Activated gamma-delta T cell (primary cell): ENCODE results near the gene MLANA.

Source experiments
- DNase-seq: peaks from one replicate; lab custom pipeline; 2025; lab: John Stamatoyannopoulos, UW

MLANA gene

DNA sequence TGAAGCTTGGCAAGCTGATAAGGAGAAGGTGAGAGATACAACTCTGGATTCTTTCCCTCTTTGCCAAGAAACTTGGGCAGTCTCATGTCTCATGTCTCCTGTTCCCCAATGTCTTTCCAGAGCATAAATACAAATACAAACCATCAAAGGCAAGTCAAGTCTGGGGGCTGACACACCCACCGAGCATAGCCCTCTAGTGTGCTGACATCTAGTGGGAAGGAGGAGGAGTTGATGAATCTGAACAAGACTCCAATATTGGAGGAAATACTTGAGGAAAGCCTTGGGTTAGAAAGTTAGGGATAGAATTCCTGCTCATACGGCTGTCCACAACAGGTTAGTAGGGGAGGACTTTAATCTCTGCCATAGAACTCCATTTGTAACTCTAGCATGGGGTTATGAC lies 8.6 kb downstream of the MLANA start:
- DNase-seq = no peak

DNA sequence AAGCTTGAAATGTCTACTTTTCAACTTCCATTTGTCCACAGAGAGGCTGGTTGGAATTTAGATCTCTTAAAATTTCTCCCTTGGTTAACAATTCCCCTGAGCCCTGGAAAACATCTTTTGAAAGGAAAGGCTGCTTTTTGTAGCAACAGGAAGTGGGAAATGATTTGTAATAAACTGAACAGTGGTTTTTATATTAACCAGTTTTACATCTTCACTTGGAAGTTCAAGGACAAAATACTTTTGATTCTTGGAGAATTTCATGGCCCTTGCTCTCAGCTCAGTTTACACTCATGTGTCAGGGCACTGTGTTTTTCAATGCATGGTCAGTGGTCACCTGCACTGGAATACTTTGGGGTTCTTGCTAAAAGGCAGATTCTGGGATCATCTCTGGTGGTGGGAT lies 9.9 kb downstream of the MLANA start:
- DNase-seq = no peak

GRCh38 chr9:5902377-5902776 lies 11.7 kb downstream of the MLANA start:
- no peak for DNase-seq

DNA sequence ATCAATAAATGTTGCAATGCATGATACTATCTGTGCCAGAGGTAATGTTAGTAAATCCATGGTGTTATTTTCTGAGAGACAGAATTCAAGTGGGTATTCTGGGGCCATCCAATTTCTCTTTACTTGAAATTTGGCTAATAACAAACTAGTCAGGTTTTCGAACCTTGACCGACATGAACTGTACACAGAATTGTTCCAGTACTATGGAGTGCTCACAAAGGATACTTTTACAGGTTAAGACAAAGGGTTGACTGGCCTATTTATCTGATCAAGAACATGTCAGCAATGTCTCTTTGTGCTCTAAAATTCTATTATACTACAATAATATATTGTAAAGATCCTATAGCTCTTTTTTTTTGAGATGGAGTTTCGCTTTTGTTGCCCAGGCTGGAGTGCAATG lies 18.2 kb downstream of the MLANA start:
- no peak for DNase-seq

- no peak for DNase-seq
Observed at GRCh38 chr9:5909976-5910375, 19.3 kb downstream of the MLANA start.

- no peak for DNase-seq
Observed at GRCh38 chr9:5910413-5911057, 19.8 kb downstream of the MLANA start.

DNA sequence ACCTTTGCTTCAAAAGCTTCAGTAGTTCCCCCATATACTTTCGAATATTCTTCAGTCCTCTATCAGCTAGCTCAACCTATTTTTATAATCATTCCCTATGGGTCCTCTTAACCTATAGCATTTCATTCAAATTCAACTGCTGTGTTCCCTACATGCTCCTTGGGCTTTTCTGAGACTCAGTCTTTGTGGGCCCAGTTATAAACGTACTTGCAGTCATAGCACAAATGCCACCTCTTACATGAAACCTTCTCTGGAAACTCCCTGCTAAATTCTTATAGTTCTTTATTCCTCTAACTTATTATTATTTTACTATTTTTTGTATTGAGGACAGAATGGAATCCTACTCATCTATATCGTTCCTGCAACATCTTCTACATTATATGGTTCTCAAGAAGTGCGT lies 24.7 kb downstream of the MLANA start:
- no peak for DNase-seq

DNA sequence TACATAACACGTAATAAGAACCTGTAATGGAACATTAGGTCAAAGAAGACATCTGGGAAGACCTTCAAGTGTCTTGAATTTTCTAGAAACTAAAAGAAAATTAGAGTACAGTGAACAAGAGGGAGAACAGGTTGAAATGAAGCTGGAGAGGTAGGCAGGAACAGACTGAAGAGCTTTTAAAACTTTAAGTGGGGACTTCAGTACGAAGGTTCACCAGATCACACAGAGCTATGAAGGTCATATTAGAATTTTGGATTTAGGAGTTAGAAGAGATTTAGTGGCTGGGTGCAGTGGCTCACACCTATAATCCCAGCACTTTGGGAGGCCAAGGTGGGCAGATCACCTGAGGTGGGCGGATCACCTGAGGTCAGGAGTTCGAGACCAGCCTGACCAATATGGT lies 26.6 kb downstream of the MLANA start:
- DNase-seq = no peak

- no peak for DNase-seq
Observed at GRCh38 chr9:5917888-5918287, 27.2 kb downstream of the MLANA start.

GRCh38 chr9:5918460-5918859 lies 27.8 kb downstream of the MLANA start:
- no peak for DNase-seq

- DNase-seq = no peak
Observed at GRCh38 chr9:5920860-5921328, 30.2 kb downstream of the MLANA start.

GRCh38 chr9:5922192-5922591 lies 31.5 kb downstream of the MLANA start:
- DNase-seq = no peak

- no peak for DNase-seq
Observed at GRCh38 chr9:5931657-5932056, 41.0 kb downstream of the MLANA start.

DNA sequence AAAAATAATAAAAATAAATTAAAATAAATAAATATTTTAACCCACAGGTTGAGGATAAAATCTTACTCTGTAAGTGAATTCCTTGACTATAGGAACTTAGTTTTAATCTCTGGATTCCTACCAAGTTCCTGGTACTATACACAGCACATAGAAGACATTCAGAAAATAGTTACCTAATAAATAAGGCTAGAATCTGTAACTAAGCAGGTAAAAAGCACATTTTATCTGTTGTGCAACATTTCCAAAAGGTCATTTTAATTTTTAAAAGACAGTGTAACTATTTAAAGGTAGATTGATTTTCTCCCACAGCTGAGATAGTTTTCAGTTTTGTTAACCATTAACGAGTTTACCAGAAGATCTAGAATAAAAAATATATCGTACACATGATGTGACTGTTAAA lies 47.8 kb downstream of the MLANA start:
- DNase-seq = no peak

GRCh38 chr9:5939530-5939929 lies 48.8 kb downstream of the MLANA start:
- no peak for DNase-seq

GRCh38 chr9:5941214-5941613 lies 50.5 kb downstream of the MLANA start:
- DNase-seq = no peak

DNA sequence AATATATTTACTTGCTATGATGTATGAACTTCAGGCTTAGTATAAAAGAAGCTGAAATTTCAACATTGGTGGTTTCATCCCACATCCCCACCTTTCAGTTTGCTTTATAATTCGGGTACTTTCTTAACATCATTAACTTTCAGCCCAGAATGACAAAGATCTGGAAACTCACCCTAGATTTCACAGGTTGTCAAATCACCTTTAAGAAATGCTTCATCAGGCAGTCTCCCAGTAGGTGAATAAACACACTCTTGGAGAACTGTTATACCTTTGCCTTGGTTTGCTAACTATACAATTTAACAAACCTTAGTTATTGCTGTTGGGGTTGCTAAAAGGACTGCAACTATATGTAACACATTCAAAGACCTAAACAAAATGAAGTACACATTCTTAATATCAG lies 54.4 kb downstream of the MLANA start:
- DNase-seq = no peak

GRCh38 chr9:5947912-5948311 lies 57.2 kb downstream of the MLANA start:
- no peak for DNase-seq

DNA sequence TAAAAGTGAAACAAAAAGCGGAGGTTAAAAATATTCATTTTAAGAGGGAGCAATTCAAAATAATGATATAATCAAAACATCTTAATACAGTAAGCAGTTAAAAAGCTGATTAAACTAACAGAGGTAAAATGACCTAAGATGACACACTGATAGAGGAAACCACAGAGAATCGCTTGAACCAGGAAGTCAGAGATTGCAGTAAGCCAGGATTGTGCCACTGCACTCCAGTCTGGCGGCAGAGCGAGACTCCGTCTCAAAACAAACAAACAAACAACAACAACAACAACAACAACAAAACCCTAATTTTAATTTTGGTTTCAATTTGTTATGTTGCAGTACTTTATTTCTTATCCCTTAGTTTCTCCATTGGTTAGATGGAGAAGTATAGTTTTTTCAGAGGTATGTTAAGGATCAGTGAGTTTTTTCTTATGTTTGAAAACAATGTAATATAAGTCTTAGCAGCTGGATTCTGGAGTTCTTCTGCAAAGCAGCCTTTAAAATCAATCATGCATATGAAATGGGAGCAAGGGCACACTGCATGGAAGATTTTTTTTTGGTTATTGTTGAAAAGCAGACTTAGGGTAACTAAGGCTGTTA lies 58.5 kb downstream of the MLANA start:
- no peak for DNase-seq

GRCh38 chr9:5950261-5950660 lies 59.6 kb downstream of the MLANA start:
- DNase-seq = no peak

GRCh38 chr9:5951686-5952211 lies 61.1 kb downstream of the MLANA start:
- no peak for DNase-seq

- DNase-seq = no peak
Observed at GRCh38 chr9:5953743-5954707, 63.3 kb downstream of the MLANA start.

- no peak for DNase-seq
Observed at GRCh38 chr9:5957166-5957565, 66.5 kb downstream of the MLANA start.
